GM12878 (cell line): ENCODE results near the gene NIP7.

Experiments
- SMAD1 ChIP-seq: fragments of 450-650 bp; IDR thresholded peaks from 2 replicates; pipeline ENCODE4 v1.6.1; 2018; ENCODE audit warnings: mild to moderate bottlenecking, low read depth; ENCODE audit not compliant: partially characterized antibody
- SMC3 ChIP-seq: IDR thresholded peaks from 2 replicates; pipeline ENCODE4 v1.6.1; 2011; ENCODE audit warnings: low read length, improper control_type of control experiment, borderline replicate concordance
- TF ChIP-seq, protein P1 (sequence below), 3 experiments: IDR thresholded peaks in 2 of 3; conservative IDR thresholded peaks in 1 of 3; 2 replicates each; pipeline ENCODE4 v1.5.1; 2011; ENCODE audit warnings: low read depth in 3 of 3, low read length in 3 of 3, mild to moderate bottlenecking in 3 of 3, control low read depth in 2 of 3, moderate library complexity in 2 of 3, inconsistent platforms in 1 of 3, mixed read lengths in 1 of 3; ENCODE audit not compliant: control insufficient read depth in 2 of 3, insufficient read depth in 1 of 3; ENCODE audit errors: extremely low read depth in 1 of 3

DNA sequence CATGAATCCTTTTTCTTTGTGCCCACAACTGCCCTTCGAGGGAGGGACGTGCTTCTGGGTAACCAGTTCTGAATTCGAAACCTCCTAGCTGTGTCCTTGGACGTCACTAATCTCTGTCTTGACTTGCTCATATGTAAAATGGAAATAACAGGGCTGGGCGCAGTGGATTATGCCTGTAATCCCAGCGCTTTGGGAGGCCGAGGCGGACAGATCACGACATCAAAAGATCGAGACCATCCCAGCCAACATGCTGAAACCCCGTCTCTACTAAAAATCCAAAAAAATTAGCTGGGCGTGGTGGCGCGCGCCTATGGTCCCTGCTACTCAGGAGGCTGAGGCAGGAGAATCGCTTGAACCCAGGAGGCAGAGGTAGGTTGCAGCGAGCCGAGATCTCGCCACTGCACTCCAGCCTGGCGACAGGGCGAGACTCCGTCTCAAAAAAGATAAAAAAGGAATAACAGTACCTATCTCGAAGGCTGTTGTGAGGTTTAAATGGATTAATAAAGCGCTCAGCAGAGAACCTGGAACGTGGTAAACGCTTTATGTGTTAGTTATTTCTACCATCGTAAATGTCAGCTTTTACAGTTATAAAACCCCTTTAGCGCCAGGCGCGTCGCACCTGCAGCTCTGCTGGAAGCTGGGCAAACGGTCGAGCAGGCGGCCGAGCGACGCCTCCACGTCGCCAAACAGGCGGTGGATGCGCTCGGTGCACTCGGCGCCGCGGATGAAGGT, 849 bp upstream of the NIP7 start:
- TF ChIP-seq SMC3 (no peak), SMAD1 (no peak)
- TF ChIP-seq, protein P1, sequence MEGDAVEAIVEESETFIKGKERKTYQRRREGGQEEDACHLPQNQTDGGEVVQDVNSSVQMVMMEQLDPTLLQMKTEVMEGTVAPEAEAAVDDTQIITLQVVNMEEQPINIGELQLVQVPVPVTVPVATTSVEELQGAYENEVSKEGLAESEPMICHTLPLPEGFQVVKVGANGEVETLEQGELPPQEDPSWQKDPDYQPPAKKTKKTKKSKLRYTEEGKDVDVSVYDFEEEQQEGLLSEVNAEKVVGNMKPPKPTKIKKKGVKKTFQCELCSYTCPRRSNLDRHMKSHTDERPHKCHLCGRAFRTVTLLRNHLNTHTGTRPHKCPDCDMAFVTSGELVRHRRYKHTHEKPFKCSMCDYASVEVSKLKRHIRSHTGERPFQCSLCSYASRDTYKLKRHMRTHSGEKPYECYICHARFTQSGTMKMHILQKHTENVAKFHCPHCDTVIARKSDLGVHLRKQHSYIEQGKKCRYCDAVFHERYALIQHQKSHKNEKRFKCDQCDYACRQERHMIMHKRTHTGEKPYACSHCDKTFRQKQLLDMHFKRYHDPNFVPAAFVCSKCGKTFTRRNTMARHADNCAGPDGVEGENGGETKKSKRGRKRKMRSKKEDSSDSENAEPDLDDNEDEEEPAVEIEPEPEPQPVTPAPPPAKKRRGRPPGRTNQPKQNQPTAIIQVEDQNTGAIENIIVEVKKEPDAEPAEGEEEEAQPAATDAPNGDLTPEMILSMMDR (IDR thresholded peaks at IDR 0.05 in 2 of 3, conservative IDR thresholded peaks at IDR 0.05 in 1 of 3; ENCODE audit: control insufficient read depth in 2 of 3, extremely low read depth in 1 of 3, insufficient read depth in 1 of 3, low read depth in 3 of 3, low read length in 3 of 3) = no peak
